Upper lobe of left lung (tissue), 6 donors: ENCODE data around the gene LRIT3. TPM values are rescaled to one million over a fixed set of nuclear protein-coding genes. Genes with fewer than 3 reads are reported as not detected.

Source experiments
- ATAC-seq, 2 donors: fragments of 200-7000 bp; cut with Tn5 transposase; one replicate each; pipeline ENCODE4 v1.9.1; 2022; ENCODE audit warnings: mild to moderate bottlenecking in 2 of 2, moderate library complexity in 2 of 2; ENCODE audit not compliant: low FRiP score in 2 of 2
- DNase-seq, 2 donors: peaks; one replicate each; pipeline ENCODE4 v3.0.0-alpha.2; 2019 to 2020
- H3K27ac ChIP-seq, 4 donors: fragments of 200-600 bp; sonication (generic); one replicate each; pipeline ENCODE4 v1.5.1; 2016 to 2019
- H3K27me3 ChIP-seq, 4 donors: fragments of 200-600 bp; sonication (generic); one replicate each; pipeline ENCODE4 v1.5.1; 2017 to 2019
- H3K36me3 ChIP-seq, 4 donors: fragments of 200-600 bp; sonication (generic); one replicate each; pipeline ENCODE4 v1.5.1; 2016 to 2019
- H3K4me1 ChIP-seq, 4 donors: fragments of 200-600 bp; sonication (generic); one replicate each; pipeline ENCODE4 v1.5.1; 2018 to 2019
- H3K4me3 ChIP-seq, 4 donors: fragments of 200-600 bp; sonication (generic); one replicate each; pipeline ENCODE4 v1.5.1; 2017 to 2019; ENCODE audit warnings: mild to moderate bottlenecking in 2 of 4, moderate library complexity in 1 of 4
- H3K9me3 ChIP-seq, 4 donors: fragments of 200-600 bp; sonication (generic); one replicate each; pipeline ENCODE4 v1.5.1; 2018 to 2019
- EP300 ChIP-seq, 4 donors: sonication (generic); formaldehyde crosslinking; IDR thresholded peaks; one replicate each; pipeline ENCODE4 v1.5.1; 2017; ENCODE audit warnings: antibody characterized with exemption in 4 of 4, control low read depth in 2 of 4
- POLR2A ChIP-seq, 4 donors: fragments of 450-650 bp; IDR thresholded peaks; one replicate each; pipeline ENCODE4 v1.5.1; 2016 to 2017; ENCODE audit warnings: antibody characterized with exemption in 4 of 4, mild to moderate bottlenecking in 2 of 4
- POLR2AphosphoS5 ChIP-seq, 2 donors: sonication (generic); formaldehyde crosslinking; IDR thresholded peaks; one replicate each; pipeline ENCODE4 v1.5.1; 2017; ENCODE audit warnings: antibody characterized with exemption in 2 of 2
- WGBS, 2 donors: methylation state at CpG; one replicate each; pipeline ENCODE4 v1.1.5; 2017 to 2018; 5-methylcytosine and 5-hydroxymethylcytosine counted together
- total RNA-seq, 6 donors: library from RNA; depleted of rRNA in 4 of 6; stranded (reverse); fragments of >200 nt in 4 of 6; gene quantifications; one replicate each; pipeline versions ENCODE4 v1.1.0 to v1.2.1, GENCODE V29; 2016 to 2021
- TF ChIP-seq, protein P1 (sequence below), 6 experiments: fragments of 450-650 bp in 4 of 6; fragments of 200-600 bp in 2 of 6; sonication (generic) in 2 of 6; IDR thresholded peaks; one replicate each; pipeline ENCODE4 v1.5.1; 2016 to 2019; ENCODE audit warnings: antibody characterized with exemption in 6 of 6
- donor health status: DM: no; HTN: no; CAD: no; lungs with moderate emphysema.
- donor health status: DM: no; HTN: yes; CAD: no; lungs with severe emphysema.

The LRIT3 gene
- total RNA-seq, 6 donors from 2014 or later, result 0.20 to 1.0 (median 0.46) TPM; not detected in 1

DNA sequence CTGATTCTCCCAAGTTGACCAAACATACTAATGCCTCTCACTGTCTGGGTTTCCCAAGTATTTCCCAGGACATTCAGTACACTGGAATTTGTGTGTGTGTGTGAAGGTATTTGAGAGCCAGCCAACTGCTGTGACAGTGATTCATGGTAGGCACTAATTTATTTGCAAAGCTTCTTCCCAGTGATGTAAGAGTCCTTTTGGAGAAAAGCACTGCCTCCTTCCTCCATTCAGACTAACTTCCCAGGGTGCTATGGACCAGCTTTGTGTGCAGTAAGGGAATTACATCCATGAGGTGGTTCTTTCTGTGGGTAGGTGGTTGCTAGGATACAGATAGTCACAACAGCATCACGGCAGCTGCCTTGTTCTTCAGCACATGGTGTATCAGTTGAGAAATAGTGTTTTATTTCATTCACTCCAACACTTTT, 73.5 kb downstream of the LRIT3 start:
- no peak overlapping the region for H3K27ac ChIP-seq
- H3K36me3 ChIP-seq, result no peaks in the 10 kb centered on the region
- 61 to 77% methylated on average over 1 of the region's 1 CpG for WGBS, 2 donors
- no peaks in the 10 kb centered on the region for H3K4me1 ChIP-seq
- H3K9me3 ChIP-seq, result no peaks in the 10 kb centered on the region
- no peak overlapping the region for H3K4me3 ChIP-seq
- H3K27me3 ChIP-seq, result no peaks in the 10 kb centered on the region
- no peak for DNase-seq
- no peak for ATAC-seq
- TF ChIP-seq POLR2AphosphoS5 (IDR thresholded peaks at IDR 0.05) (no peak), POLR2A (IDR thresholded peaks at IDR 0.05) (no peak), EP300 (IDR thresholded peaks at IDR 0.05) (no peak)
- TF ChIP-seq, protein P1, sequence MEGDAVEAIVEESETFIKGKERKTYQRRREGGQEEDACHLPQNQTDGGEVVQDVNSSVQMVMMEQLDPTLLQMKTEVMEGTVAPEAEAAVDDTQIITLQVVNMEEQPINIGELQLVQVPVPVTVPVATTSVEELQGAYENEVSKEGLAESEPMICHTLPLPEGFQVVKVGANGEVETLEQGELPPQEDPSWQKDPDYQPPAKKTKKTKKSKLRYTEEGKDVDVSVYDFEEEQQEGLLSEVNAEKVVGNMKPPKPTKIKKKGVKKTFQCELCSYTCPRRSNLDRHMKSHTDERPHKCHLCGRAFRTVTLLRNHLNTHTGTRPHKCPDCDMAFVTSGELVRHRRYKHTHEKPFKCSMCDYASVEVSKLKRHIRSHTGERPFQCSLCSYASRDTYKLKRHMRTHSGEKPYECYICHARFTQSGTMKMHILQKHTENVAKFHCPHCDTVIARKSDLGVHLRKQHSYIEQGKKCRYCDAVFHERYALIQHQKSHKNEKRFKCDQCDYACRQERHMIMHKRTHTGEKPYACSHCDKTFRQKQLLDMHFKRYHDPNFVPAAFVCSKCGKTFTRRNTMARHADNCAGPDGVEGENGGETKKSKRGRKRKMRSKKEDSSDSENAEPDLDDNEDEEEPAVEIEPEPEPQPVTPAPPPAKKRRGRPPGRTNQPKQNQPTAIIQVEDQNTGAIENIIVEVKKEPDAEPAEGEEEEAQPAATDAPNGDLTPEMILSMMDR (IDR thresholded peaks at IDR 0.05), result no peak

Other genes starting within 250 kb of the LRIT3 start
- gene CASP6, start 144.7 kb upstream of the LRIT3 start, total RNA-seq, result 10 to 100 TPM; 12.1 to 29.5 (median 15.5) TPM
- 10 to 100 TPM in 5 of 6 donors, 1 to 10 TPM in 1; 8.4 to 34.2 (median 24.1) TPM for gene PLA2G12A, start 118.0 kb upstream of the LRIT3 start, total RNA-seq
- 100 to 1,000 TPM in 1 of 6 donors, 10 to 100 TPM in 5; 20.2 to 122 (median 53.3) TPM for gene CFI, start 46.1 kb upstream of the LRIT3 start, total RNA-seq
- gene GAR1, start 32.3 kb upstream of the LRIT3 start, total RNA-seq, result 10 to 100 TPM in 2 of 6 donors, 1 to 10 TPM in 4; 2.1 to 14.6 (median 9.1) TPM
- gene RRH, start 20.1 kb upstream of the LRIT3 start, total RNA-seq, result under 1 TPM in 1 of 6 donors, not detected in 5; 0.46 TPM
- gene EGF, start 64.8 kb downstream of the LRIT3 start, total RNA-seq, result 10 to 100 TPM in 1 of 6 donors, 1 to 10 TPM in 5; 1.5 to 10.1 (median 5.3) TPM